SHP77 (cell line): ENCODE measurements around the gene CLINT1.
A peak's percentile ranks its signal among the peaks of the same experiment; 100 is the strongest.

Experiments
- DNase-seq, 2 experiments: peaks; one replicate each; lab custom pipeline; 2025; lab: John Stamatoyannopoulos, UW

CLINT1 gene

GRCh38 chr5:157820593-157821252, 38.2 kb downstream of the CLINT1 start:
- DNase-seq: peak; percentile 10 to 25

GRCh38 chr5:157819502-157820115, 39.3 kb downstream of the CLINT1 start:
- DNase-seq: no peak

- DNase-seq: no peak
Observed at GRCh38 chr5:157818368-157818767, 40.6 kb downstream of the CLINT1 start.

GRCh38 chr5:157817928-157818327, 41.0 kb downstream of the CLINT1 start:
- no peak for DNase-seq

GRCh38 chr5:157817387-157817702, 41.6 kb downstream of the CLINT1 start:
- DNase-seq: no peak

- no peak for DNase-seq
Observed at GRCh38 chr5:157816682-157817386, 42.1 kb downstream of the CLINT1 start.

- no peak for DNase-seq
Observed at GRCh38 chr5:157812086-157812485, 46.9 kb downstream of the CLINT1 start.

GRCh38 chr5:157808043-157808442, 50.9 kb downstream of the CLINT1 start:
- DNase-seq: no peak

- DNase-seq: no peak
Observed at GRCh38 chr5:157802736-157803135, 56.2 kb downstream of the CLINT1 start.

GRCh38 chr5:157800137-157800536, 58.8 kb downstream of the CLINT1 start:
- DNase-seq: no peak

GRCh38 chr5:157799578-157799977, 59.4 kb downstream of the CLINT1 start:
- no peak for DNase-seq

- DNase-seq: no peak
Observed at GRCh38 chr5:157793301-157793700, 65.6 kb downstream of the CLINT1 start.

- no peak for DNase-seq
Observed at GRCh38 chr5:157785801-157786200, 73.1 kb downstream of the CLINT1 start.

- DNase-seq: no peak
Observed at GRCh38 chr5:157779221-157779620, 79.7 kb downstream of the CLINT1 start.

GRCh38 chr5:157778121-157778805, 80.7 kb downstream of the CLINT1 start:
- peak; percentile 49 to 60 for DNase-seq

GRCh38 chr5:157772127-157772526, 86.8 kb downstream of the CLINT1 start:
- no peak for DNase-seq

GRCh38 chr5:157770665-157771064, 88.3 kb downstream of the CLINT1 start:
- no peak for DNase-seq

- DNase-seq: no peak
Observed at GRCh38 chr5:157767689-157768088, 91.3 kb downstream of the CLINT1 start.

- no peak for DNase-seq
Observed at GRCh38 chr5:157766902-157767301, 92.0 kb downstream of the CLINT1 start.

GRCh38 chr5:157766442-157766841, 92.5 kb downstream of the CLINT1 start:
- no peak for DNase-seq

- DNase-seq: no peak
Observed at GRCh38 chr5:157764531-157764930, 94.4 kb downstream of the CLINT1 start.

GRCh38 chr5:157761690-157762621, 97.0 kb downstream of the CLINT1 start:
- peak; percentile 36 to 58 for DNase-seq
